GM12873 (cell line): Measurements from ENCODE around the gene CCDC148.

Source experiments
- CTCF ChIP-seq: IDR thresholded peaks from 2 replicates; pipeline ENCODE4 v1.5.1; 2012; ENCODE audit warnings: low read depth, mild to moderate bottlenecking, moderate library complexity, low read length, control low read depth; ENCODE audit not compliant: insufficient read depth; ENCODE audit errors: missing control alignments

The CCDC148 gene

GRCh38 chr2:158214431-158214830 is 242.1 kb downstream of the CCDC148 start:
- no peak for TF ChIP-seq CTCF

DNA sequence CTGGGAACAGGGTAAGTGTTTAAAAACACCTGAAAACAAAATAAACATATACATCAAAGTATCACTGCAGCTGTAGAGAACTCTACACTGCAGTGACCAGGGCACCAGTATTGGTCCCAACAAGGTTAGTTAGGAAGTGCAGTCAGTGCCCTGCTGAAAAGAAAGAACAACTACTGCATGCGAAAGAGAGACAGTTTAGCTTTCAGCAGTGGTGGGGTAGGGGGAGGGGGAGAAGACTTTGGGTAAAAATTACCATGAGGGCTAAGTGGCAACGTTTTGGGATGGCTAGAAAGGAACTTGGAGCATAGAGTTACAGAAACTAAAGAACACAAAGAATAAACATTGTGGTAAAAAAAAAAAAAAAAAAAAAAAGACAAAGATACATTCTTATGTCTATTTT is 242.8 kb downstream of the CCDC148 start:
- TF ChIP-seq CTCF = no peak

DNA sequence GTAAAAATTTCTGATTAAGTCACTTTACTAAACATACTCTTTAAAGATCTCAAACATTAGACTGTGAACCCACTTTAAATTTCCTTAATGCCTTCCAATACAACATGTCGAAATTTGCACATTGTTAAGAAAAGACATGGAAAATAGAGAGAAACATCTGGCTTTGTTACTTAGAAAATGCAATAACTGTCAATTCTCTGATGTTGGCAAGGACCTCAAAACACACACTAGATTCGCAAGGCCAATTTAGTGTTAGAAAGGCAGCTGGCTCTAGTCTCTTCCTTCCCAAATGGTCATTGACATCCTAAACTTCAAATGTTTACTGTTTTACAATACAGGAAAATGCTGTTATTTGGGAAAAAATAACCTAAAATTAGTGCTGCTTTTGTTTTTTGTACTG is 244.3 kb downstream of the CCDC148 start:
- TF ChIP-seq CTCF = no peak

- TF ChIP-seq CTCF = no peak
These were observed 245.1 kb downstream of the CCDC148 start for GRCh38 chr2:158211502-158211901.

DNA sequence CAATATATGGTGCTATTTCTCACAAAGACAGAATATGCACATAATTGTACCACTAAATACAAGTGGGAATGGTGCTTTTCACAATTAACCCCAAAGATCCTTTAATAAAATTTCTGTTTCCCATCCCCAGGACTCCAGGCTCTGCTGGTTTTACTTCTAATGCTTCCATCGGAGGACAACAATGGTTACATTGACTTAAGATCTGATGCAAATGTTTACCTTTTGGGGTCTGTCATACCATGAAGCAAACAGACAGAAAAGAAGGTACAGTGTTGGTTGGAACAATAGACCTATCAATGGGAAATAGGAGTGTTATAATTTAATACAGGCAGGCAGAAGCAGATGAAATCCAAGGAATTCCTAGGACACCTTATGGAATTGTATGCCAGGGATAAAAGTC is 249.2 kb downstream of the CCDC148 start:
- TF ChIP-seq CTCF = no peak

GRCh38 chr2:158205215-158205614 is 251.3 kb downstream of the CCDC148 start:
- TF ChIP-seq CTCF = no peak

GRCh38 chr2:158204741-158205165 is 251.8 kb downstream of the CCDC148 start:
- no peak for TF ChIP-seq CTCF
